Amniotic stem cell (primary cell): Measurements from ENCODE around the gene PHF21B.

Experiments
- DNase-seq: peaks from one replicate; lab custom pipeline; 2025; lab: John Stamatoyannopoulos, UW

PHF21B gene

DNA sequence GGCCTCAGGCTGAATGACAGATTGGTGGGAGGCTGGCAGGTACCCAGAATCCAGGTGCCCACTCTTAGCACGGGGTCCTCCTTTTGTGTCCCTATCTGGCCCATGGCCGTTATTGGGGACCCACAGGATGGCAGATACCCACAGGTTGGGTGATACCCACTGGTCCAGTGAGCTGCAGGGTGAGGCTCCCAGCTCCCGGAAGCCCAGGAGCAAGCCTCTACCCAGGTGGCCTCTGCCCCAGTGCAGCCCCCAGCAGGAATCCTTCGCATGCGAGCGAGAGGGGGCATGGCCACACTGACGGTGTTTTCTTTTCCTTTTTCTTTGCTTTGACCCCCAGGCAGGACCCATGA, 116.1 kb downstream of the PHF21B start:
- DNase-seq = no peak

DNA sequence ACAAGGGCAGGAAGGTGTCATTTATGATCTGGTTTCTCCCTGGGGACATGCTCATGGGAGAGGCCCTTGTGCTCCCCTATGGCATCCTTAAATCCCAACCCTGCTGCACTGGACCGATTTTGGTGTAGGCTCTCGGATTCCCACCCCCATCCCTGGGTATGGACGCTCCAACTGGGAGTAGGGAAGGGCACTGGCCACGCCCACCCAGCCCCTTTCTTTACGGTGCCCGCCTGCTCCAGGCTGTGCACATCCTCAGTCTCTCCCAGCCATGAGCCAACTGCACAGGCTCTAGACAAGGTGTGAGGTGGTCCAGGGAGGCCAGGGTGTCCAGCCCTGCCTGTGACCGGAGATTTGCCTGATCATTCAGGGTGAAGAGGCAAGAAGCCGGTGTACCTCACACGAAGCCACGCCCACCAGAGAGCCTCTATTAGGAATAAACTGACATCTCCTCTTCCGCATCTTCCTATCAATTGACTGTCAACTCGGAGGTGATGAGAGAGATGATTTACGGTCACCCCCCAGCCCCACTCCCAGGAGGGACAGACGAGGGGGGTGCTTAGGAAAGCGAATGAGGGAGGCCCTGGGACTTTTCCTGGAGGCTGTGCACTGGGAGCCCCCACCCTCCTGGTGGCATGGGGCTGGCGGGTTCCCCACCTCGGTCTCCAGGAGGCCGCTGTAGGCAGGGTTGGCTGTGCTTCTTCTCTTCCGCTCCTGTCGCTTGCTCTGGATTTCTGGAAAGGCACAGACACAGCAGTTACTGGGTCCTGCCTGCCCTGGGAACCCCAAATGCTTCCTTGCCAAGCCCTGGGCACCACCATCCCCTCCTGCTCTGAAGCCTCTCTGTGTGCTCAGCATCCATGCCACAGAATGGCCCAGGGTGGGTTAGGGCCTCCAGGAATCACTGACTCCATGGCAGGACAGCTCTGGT, 116.7 kb downstream of the PHF21B start:
- DNase-seq = no peak

DNA sequence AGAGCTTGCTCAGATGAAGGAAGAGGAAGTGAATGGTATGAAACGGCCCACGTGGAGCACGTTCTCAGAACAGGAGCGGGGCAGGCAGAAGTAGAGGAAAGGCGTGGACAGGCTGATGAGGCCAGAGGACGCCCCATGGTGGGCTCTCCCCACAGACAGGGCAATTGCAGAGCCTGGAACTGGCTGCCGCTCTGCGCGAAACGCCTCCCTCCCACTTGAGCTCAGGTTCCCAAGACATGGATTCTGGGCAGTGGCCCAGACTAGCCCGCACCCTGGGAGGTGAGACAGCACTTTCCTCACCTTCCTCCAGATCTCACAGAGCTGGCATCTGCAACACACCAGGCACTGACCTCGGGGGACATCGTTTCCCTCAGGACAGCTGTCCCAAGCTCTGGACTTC, 117.6 kb downstream of the PHF21B start:
- DNase-seq = no peak

DNA sequence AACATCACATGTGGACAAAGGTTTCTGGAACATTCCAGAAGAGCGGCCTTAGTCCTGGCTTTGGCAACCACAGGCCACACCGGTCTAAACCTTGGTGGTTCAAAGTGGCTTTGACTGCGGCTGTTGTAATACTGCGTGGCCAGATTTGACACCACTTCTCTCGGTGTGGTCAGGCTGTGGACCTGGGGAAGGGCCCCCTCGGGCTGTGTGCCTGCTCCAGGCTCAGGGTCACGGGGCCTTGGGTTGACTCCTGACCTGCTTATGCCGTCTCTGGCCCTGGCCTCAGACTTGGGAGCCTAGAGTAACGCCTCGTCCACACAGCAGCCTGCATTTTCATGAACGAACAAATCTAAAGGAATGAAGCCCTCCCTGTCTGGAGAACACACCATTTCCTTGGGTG, 118.0 kb downstream of the PHF21B start:
- no peak for DNase-seq

DNA sequence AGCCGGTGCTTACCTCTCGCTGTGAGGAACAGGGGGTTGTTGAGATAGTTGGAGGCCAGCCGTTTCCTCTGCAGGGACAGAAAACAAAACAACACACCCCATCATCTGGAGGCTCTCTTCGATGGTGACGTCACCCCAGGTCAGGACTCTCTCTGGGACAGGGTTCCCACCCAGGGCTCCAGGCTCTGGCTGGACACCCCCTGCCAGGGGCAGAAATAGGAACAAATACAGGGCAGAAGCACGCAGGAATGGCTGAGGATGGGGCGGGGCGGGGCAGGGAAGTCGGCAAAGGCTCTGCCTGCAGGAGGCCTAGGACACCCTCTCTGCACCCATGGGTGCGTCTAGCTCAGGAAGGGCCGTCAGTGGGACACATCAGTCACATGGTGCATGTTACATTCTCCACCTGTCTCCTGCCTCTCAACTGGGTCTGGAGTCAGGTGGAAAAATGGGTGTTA, 118.5 kb downstream of the PHF21B start:
- no peak for DNase-seq

DNA sequence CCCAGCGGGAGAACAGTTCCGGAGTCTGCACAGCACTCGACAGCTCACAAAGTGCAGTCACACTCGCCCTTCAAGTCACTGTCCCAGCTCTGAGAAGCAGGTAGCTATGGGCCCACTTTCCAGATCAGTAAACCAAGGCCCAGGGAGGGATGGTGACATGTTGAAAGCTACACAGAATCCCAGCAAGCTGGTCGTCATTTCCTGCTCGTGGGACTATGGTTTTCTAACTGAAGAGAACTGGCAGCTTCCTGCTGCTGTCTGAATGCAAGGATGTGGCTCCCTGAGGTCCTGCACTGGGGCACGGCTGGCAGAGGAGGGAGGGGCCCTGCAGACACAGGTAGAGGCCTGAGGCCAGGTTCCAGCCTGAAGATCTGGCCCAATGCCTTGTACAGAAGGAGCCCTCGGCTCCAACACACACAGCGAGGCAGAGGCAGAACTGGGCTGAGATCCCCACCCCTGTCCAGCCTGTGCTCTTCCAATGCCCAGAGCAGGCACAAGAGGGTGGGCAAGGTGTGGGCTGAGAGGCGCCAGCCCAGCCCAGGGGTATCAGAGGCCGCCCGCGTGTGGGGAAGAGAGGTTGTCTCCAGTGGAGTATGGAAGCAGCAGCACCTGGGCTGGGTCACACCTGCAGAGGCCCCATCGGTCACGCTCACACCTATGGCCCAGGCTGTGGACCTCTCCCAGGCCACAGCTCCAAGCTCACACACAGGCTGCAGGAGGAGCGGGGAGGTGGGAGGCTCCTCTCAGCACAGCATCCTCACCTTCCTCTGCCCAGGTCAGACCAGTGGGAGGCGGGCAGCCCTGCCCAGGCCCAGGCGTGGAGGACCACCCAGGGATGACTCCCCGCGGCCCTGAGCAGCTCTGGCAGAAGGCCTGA, 119.2 kb downstream of the PHF21B start:
- no peak for DNase-seq

DNA sequence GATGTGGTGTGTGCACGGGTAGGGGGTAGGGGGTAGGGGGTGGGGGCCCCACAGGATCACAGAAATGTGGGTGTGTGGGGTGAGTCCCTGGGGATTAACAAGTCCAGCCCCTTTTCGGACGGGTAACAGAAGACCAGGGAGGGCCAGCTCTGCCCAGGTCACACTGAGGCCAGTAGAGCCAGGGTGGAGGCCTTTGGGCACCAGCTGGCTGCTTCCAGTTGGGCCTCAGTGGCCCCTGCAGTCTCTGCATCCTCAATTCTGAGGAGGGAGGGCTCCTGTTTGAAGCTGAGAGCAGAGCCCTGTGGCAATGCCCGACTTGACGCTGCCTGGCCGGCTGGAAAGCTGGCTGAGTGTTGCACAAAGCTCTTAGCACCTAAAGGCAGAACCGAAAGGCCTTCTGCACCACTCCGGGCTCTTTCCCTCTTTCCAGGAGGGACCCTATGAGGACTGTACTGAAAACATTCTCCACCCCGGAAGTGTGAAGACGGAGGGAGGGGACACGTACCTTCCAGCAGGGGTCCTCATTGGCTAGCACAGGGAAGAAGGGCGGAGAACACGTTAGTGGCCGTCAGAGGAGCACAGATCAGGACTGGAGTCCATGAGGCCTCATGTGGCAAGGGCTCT, 120.4 kb downstream of the PHF21B start:
- DNase-seq = no peak

DNA sequence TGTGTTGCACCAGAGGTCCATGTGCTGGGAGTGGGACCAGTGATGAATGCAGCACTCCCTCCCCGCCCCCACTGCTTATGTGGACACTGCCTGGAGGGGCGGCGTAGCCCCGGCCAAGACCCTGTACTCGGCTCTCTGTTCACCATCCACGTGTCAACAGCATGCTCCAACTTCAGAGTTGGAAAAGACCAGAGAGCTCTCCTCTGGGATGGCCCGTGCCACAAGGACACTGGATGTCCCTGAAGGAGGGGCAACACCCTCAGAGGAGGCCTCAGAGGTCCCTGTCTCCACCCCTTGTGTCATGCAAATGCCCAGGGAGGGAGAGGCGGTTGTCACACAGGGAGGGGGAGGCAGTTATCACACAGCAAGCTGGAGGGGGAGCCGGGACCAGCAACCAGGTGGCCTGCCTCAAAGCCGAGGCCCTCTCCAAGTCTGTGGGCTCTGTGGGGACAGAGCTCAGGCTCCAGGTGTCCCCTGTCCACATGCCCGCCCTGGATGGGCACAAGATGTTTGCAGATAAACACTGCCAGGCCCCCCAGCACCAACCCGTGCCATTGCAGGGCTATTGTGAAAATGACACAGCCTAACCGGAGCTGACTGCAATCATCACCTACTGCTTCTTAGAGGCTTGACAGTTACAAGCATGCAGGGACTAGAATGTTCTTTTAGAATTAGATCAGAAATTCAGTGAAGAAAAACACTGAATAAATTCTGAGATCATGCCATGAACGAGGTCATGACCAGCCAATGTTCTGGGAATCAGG, 121.1 kb downstream of the PHF21B start:
- DNase-seq = no peak

DNA sequence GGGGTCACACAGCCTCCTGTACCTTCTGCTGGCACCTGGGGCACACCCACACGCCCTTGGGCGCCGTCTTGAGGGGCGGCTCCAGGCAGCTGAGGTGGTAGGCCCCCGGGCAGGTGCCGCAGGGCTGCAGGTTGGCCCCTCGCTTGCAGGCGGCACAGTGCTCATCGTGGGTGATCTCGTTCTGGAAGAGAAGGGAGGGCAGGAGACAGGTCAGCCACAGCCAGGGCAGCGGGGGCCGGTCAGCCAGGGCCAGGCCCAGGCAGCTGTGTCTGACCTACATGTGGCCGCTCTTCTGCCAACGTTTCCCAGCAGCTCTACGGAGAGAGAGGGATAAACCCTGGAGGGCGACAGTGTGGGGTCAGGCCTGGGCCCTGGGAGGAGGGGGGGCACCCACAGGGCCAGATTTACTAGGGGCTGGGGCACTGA, 121.9 kb downstream of the PHF21B start:
- no peak for DNase-seq

DNA sequence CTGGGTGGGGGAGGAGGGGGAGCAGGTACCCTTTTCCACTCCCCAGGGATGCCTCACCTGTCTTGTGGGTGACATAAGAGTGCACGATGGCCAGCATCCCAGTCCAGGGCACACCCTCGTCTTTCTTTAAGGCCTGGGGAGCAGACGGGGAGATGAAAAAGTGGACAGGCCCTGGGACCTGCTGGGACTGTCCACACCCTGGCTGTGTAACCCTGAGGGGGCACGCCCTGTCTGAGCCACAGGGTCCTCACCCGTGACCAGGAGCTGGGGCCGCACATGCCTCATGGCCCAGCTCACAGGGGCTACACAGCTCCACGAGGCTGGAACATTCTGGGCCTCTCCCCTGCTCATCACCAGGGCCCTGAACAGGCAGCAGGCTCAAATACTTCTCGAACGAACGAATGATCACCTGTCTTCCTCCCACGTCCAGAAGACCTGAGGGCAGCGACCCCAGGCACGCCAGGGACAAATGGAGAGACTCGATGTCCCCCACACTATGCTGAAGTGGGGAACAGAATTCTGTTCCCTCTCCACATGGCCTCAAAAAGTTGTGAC, 123.9 kb downstream of the PHF21B start:
- DNase-seq = no peak

DNA sequence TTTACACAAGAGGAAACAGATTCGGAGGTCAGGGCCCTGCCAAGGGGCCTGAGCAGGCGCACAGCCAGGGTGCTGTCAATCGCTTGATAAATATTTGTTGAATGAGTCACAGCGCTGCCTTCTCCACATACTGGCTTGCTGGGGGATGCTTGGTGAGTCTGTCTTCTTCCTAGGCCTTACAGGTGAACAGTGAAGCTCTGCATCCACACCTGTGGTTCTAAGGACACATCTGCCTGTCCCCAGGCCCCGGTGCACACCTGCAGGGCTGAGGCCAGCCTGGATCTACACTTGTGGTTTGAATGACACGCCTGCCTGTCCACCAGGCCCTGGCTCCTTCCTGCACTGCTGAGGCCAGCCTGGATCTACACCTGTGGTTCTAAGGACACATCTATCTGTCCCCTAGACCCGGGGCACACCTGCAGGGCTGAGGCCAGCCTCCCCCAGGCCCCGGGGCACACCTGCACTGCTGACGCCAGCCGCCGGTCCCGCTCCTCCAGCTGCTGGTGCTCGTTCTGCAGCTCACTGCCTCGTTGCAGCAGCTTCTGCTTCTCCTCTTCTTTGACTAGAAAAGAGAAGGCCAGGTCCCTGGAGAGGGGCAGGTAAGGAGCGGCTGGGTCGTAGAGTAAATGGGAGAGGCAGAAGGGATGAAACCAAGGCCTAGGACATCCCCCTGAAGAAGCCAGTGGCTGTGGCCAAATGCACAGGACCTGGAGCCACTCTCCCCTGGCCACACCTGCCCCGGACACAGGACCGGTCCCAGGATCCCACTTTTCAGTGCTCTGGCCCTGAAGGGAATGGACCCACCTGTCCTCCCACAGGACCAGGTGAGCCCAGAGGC, 124.6 kb downstream of the PHF21B start:
- no peak for DNase-seq

DNA sequence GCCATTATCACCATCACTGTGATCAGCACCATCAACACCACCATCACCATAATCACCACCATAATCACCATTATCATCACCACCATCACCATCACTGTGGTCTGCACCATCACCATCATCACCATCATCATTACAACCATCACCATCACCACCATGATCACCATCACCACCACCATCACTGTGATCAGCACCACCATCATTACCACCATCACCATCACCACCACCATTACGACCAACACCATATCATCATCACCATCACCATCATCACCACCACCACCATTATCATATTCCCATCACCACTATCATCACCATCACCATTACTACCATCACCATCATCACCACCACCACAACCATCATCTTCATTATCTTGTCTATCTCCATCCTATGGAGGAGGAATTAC, 125.2 kb downstream of the PHF21B start:
- no peak for DNase-seq

DNA sequence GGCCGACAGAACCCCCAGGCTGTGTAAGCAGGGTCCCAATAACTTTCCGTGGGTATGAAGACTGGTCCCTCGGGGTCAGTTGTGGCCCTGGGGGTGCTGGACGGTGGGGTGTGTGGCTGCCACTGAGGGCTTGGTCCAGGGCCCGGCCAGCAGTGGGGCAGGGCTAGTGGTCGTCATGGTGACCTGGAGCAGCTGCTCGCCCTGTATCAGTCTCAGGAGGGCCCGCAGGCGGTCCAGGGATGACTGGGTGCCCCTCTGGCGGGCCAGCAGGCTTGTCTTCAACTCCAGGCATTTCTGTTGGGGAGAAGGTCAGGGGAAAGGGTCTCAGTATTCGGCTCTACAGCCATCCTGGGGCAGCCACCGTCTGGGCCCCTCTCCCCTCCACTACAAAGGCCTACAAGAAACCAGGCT, 126.8 kb downstream of the PHF21B start:
- no peak for DNase-seq

DNA sequence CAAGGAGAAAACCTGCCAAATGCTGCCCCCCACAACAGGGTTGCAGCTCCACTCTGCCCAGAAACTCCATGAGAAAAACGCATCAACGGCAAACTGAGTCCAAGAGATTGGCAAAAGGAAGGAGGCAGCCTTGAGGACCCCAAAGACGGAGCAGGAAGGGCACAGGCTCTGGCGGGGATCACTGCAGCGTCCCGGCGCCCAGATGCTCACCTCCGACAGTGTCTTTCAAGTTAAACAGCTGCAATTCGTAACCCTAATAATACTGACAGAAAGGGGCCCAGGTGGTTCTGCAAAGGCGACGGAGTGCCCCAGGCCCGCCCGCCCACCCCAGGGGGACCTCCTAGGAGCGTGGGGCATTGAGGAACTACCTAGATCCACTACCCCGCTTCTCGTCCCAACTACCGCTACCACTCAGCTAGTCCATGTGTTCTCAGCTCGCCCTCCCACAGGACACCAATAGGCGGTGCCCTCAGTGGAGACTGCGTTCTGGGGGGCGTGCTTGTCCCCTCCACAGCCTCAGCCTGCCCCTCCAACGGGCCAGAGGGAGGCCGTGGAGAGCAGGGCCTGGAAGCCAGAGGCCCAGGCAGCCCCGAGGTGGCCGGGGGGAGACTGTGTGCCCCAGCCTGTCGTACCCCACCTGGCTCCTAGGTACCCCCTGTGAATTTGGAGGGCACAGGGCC, 127.4 kb downstream of the PHF21B start:
- DNase-seq = no peak

DNA sequence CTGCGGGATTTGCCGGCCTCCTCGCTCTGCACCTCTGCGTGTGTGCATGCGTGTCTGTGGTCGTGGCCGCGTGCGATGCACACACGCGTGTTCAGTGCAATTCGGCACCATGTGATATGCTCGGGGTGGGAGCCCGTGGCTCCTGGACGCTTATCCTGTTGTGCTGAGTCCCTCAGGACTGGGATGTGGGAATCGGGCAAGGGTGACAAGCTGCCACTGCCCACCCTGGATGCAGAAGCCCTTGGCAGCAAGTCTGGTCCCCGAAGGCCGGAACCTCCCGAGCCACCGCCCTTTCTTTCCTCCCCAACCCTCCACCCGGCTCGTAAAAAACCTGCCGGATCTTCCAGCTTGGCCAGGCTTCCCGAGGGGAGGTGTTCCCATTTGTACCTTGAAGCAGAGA, 128.2 kb downstream of the PHF21B start:
- no peak for DNase-seq

DNA sequence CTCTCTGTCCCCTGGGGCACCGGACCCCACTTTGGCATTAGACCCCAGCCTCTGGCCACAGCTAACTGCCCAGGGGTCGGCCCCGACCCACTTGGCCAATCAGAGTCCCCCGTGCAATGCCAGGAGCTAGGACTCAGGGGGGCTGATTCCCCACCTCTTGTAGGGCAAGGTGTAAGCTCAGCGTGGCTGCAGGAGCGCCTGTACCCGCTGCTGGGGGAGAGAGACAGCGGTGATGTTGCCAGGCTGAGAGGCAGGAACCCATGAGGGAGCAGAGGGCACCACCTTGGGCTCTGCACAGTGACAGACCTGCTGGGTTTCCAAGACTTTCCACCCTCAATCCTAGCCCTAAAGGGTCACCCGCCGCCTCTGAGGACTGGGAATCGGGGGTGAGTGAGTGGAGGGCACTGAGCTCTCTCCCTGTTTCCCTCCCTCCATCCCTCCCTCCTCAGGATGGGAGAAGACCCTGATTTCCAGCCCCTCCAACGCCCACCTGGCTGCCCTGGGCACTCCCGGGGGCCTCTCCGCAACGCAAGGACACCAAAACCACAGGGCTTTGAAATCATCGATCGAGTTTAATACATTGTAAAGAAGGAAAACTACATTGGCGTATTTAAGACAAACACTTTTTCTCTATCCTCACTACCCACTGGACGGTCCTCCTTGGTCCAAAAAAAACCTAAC, 129.1 kb downstream of the PHF21B start:
- DNase-seq = no peak

DNA sequence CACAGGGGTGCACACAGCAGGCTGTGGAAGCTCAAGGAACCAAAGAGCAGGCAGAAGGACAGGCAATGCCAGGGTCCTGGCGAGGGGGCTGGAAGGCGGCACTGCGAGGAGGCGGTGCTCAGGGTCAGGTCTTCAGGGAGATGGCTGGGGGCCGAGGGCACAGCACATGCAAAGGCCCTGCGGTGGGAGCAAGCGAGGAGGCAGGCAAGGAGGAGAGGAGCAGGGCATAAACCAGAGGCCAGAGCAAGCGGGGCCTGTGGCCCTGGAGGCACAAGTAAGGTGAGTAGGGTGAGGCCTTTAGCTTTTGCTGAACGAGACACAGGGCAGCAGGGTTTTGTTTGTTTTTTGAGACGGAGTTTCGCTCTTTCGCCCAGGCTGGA, 130.5 kb downstream of the PHF21B start:
- DNase-seq = no peak

DNA sequence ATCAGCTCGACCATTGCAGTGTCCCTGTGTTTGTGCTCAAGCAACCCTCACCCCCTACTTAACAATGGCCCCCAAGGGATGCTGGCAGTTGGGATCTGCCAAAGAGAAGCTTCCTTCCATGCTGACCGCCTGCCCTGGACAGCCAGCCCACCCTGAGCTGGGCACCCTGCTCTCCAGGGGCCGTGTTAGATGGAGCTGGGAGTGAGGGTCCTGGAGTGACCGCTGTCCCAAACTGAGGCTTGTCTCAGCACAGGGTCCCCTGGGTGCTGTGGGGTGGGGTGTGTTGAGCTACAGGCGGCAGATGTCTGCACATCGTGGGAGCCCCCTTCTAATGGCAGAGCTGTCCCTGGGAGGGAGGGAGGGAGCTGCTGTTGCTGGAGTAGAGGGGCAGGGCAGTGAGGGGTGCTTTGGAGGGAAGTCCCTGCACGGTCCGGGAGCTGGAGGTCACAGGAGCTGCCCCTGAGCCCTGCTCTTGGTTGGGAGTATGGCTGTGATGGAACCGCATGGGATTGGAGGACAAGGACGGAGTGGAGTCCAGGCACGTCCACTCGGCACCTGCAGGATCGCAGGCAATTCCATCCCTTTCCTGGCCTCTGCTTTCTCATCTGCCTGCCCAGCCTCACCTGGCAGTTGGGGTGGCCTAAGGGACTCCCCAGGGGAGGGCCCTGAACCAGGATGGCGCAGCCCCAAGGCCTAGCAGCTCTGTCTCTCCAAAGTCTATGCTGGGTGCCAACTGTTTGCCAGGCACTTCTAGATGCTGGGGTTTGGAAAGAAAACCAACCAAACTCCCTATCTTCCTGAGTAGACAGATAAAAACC, 131.1 kb downstream of the PHF21B start:
- no peak for DNase-seq

DNA sequence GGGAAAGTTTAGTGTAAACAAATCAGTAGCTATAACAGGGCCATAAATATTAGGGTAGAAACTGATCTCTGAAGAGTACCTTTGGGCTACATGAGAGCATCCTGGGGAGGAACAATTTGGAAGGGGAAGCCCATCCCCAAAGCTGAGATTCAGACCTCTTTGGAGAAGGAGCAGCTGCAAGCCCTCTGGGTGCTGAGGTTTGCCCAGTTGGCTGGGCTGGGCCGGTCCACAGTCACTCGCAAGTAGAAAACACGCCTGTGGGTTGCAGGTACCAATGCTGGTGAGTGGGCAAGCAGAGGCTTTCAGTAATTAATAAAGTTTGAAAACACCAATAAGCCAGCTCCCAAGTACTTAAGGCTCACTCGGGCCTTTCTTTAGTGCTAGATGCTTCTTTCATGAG, 132.9 kb downstream of the PHF21B start:
- no peak for DNase-seq
